ENCODE measurements around the gene VPS26B. TPM values are rescaled to one million over a fixed set of nuclear protein-coding genes. Genes with fewer than 3 reads are reported as not detected.

The VPS26B gene
- total and polyA plus RNA-seq, 9 of the 15 experiments (the other 6 are each of a cell fraction or from before 2014, with no cell fraction given), result 3.5 to 43.3 (median 27.4) TPM

DNA sequence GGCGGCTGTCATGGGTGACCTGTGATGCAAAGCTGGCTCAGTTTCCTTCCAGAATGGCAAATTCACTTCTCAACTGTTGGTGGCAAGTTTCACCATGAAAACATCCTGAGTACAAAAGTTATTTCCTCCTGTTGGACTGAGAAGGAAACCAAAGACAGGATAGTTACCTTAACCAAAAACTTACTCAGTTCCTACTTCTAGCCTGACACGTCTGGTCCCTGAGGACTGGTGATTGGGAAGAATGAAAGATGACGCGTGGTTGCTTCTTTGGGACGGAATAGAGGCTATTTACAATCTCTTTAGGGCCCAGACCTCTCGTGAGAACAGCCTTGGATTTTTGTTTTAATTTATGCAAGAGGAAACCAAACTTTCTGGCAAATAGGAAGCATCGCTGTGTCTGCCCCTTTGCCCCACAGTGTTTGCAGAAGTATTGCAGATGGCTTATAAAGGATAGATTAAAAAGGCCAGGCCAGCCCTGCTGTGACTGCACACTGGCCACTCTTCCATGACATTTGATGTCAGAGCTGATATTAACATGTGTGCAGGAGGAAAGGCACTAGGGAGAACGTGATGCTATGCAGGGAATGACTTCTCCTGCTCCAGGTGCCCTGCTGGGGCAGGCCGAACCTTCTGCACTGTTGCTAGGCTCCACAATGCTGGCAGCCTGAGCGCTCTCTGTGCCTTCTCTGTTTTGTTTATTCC lies 7.6 kb downstream of the VPS26B start (continued):
- TF ChIP-seq ZFP30 (CRISPR knock-in tag; IDR thresholded peaks at IDR 0.05; ENCODE audit: borderline replicate concordance) (no peak), PHF20 (IDR thresholded peaks at IDR 0.05; ENCODE audit: partially characterized antibody) (no peak), JUNB (CRISPR knock-in tag; conservative IDR thresholded peaks at IDR 0.05) (no peak), GTF2A2 (tag; IDR thresholded peaks at IDR 0.05) (no peak), TCF7L2 (IDR thresholded peaks at IDR 0.05; ENCODE audit: low read depth, low read length) (no peak)
- TF ChIP-seq, protein P1, sequence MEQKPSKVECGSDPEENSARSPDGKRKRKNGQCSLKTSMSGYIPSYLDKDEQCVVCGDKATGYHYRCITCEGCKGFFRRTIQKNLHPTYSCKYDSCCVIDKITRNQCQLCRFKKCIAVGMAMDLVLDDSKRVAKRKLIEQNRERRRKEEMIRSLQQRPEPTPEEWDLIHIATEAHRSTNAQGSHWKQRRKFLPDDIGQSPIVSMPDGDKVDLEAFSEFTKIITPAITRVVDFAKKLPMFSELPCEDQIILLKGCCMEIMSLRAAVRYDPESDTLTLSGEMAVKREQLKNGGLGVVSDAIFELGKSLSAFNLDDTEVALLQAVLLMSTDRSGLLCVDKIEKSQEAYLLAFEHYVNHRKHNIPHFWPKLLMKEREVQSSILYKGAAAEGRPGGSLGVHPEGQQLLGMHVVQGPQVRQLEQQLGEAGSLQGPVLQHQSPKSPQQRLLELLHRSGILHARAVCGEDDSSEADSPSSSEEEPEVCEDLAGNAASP (IDR thresholded peaks at IDR 0.05), result no peak
- TF ChIP-seq, protein P2, sequence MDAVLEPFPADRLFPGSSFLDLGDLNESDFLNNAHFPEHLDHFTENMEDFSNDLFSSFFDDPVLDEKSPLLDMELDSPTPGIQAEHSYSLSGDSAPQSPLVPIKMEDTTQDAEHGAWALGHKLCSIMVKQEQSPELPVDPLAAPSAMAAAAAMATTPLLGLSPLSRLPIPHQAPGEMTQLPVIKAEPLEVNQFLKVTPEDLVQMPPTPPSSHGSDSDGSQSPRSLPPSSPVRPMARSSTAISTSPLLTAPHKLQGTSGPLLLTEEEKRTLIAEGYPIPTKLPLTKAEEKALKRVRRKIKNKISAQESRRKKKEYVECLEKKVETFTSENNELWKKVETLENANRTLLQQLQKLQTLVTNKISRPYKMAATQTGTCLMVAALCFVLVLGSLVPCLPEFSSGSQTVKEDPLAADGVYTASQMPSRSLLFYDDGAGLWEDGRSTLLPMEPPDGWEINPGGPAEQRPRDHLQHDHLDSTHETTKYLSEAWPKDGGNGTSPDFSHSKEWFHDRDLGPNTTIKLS (IDR thresholded peaks at IDR 0.05; ENCODE audit: borderline replicate concordance, low read depth), result no peak
- TF ChIP-seq, protein P3, sequence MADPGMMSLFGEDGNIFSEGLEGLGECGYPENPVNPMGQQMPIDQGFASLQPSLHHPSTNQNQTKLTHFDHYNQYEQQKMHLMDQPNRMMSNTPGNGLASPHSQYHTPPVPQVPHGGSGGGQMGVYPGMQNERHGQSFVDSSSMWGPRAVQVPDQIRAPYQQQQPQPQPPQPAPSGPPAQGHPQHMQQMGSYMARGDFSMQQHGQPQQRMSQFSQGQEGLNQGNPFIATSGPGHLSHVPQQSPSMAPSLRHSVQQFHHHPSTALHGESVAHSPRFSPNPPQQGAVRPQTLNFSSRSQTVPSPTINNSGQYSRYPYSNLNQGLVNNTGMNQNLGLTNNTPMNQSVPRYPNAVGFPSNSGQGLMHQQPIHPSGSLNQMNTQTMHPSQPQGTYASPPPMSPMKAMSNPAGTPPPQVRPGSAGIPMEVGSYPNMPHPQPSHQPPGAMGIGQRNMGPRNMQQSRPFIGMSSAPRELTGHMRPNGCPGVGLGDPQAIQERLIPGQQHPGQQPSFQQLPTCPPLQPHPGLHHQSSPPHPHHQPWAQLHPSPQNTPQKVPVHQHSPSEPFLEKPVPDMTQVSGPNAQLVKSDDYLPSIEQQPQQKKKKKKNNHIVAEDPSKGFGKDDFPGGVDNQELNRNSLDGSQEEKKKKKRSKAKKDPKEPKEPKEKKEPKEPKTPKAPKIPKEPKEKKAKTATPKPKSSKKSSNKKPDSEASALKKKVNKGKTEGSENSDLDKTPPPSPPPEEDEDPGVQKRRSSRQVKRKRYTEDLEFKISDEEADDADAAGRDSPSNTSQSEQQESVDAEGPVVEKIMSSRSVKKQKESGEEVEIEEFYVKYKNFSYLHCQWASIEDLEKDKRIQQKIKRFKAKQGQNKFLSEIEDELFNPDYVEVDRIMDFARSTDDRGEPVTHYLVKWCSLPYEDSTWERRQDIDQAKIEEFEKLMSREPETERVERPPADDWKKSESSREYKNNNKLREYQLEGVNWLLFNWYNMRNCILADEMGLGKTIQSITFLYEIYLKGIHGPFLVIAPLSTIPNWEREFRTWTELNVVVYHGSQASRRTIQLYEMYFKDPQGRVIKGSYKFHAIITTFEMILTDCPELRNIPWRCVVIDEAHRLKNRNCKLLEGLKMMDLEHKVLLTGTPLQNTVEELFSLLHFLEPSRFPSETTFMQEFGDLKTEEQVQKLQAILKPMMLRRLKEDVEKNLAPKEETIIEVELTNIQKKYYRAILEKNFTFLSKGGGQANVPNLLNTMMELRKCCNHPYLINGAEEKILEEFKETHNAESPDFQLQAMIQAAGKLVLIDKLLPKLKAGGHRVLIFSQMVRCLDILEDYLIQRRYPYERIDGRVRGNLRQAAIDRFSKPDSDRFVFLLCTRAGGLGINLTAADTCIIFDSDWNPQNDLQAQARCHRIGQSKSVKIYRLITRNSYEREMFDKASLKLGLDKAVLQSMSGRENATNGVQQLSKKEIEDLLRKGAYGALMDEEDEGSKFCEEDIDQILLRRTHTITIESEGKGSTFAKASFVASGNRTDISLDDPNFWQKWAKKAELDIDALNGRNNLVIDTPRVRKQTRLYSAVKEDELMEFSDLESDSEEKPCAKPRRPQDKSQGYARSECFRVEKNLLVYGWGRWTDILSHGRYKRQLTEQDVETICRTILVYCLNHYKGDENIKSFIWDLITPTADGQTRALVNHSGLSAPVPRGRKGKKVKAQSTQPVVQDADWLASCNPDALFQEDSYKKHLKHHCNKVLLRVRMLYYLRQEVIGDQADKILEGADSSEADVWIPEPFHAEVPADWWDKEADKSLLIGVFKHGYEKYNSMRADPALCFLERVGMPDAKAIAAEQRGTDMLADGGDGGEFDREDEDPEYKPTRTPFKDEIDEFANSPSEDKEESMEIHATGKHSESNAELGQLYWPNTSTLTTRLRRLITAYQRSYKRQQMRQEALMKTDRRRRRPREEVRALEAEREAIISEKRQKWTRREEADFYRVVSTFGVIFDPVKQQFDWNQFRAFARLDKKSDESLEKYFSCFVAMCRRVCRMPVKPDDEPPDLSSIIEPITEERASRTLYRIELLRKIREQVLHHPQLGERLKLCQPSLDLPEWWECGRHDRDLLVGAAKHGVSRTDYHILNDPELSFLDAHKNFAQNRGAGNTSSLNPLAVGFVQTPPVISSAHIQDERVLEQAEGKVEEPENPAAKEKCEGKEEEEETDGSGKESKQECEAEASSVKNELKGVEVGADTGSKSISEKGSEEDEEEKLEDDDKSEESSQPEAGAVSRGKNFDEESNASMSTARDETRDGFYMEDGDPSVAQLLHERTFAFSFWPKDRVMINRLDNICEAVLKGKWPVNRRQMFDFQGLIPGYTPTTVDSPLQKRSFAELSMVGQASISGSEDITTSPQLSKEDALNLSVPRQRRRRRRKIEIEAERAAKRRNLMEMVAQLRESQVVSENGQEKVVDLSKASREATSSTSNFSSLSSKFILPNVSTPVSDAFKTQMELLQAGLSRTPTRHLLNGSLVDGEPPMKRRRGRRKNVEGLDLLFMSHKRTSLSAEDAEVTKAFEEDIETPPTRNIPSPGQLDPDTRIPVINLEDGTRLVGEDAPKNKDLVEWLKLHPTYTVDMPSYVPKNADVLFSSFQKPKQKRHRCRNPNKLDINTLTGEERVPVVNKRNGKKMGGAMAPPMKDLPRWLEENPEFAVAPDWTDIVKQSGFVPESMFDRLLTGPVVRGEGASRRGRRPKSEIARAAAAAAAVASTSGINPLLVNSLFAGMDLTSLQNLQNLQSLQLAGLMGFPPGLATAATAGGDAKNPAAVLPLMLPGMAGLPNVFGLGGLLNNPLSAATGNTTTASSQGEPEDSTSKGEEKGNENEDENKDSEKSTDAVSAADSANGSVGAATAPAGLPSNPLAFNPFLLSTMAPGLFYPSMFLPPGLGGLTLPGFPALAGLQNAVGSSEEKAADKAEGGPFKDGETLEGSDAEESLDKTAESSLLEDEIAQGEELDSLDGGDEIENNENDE (IDR thresholded peaks at IDR 0.05; ENCODE audit: low read depth, low read length), result no peak

All from K562 (cell line).